Prostate gland (tissue), 2 donors: ENCODE results near the gene PMPCA. TPM values are rescaled to one million over a fixed set of nuclear protein-coding genes. Genes with fewer than 3 reads are reported as not detected.

Experiments used
- DNase-seq: peaks from one replicate; pipeline ENCODE4 v3.0.0-alpha.2; 2019; ENCODE audit warnings: low spot score
- H3K27ac ChIP-seq, 2 donors: fragments of 200-600 bp; sonication (generic); 2 replicates each; pipeline ENCODE4 v1.5.1; 2017 to 2019
- H3K27me3 ChIP-seq: fragments of 200-600 bp; sonication (generic); replicated peaks from 2 replicates; pipeline ENCODE4 v1.5.1; 2019; ENCODE audit not compliant: insufficient read depth
- H3K36me3 ChIP-seq, 2 donors: fragments of 200-600 bp; sonication (generic); 1 replicate in 1 of 2; 2 replicates in 1 of 2; pipeline versions ENCODE4 v1.5.1 to v1.8.1; 2017 to 2019
- H3K4me1 ChIP-seq: fragments of 200-600 bp; sonication (generic); replicated peaks from 2 replicates; pipeline ENCODE4 v1.5.1; 2019
- H3K4me3 ChIP-seq, 2 donors: fragments of 200-600 bp; sonication (generic); 2 replicates each; pipeline ENCODE4 v1.5.1; 2017 to 2019
- H3K9me3 ChIP-seq: fragments of 200-600 bp; sonication (generic); 2 replicates; pipeline ENCODE4 v1.5.1; 2017
- POLR2A ChIP-seq: fragments of 450-650 bp; IDR thresholded peaks from one replicate; pipeline ENCODE4 v1.6.1; 2016; ENCODE audit warnings: antibody characterized with exemption, mild to moderate bottlenecking
- POLR2AphosphoS5 ChIP-seq: sonication (generic); formaldehyde crosslinking; IDR thresholded peaks from one replicate; pipeline ENCODE4 v1.6.1; 2017; ENCODE audit warnings: antibody characterized with exemption
- WGBS: methylation state at CpG from one replicate; pipeline ENCODE4 v1.1.5; 2018; 5-methylcytosine and 5-hydroxymethylcytosine counted together
- intact Hi-C: fragments of 100-400 bp; cut with DNase I; formaldehyde crosslinking; loops from one replicate; pipeline ENCODE4 v1.14.2; 2022
- total RNA-seq, 2 donors: library from RNA; depleted of rRNA; stranded (reverse); fragments of >200 nt; gene quantifications; one replicate each; pipeline ENCODE4 v1.1.0, GENCODE V29; 2016
- TF ChIP-seq, protein P1 (sequence below), 4 experiments: fragments of 200-600 bp in 2 of 4; fragments of 450-650 bp in 2 of 4; sonication (generic) in 2 of 4; IDR thresholded peaks; 1 replicate in 3 of 4; 2 replicates in 1 of 4; pipeline ENCODE4 v1.5.1; 2016 to 2019; ENCODE audit warnings: antibody characterized with exemption in 4 of 4, mild to moderate bottlenecking in 2 of 4, moderate library complexity in 2 of 4

PMPCA gene
- total RNA-seq, 2 donors from 2014 or later: 29.2 to 58.7 TPM

DNA sequence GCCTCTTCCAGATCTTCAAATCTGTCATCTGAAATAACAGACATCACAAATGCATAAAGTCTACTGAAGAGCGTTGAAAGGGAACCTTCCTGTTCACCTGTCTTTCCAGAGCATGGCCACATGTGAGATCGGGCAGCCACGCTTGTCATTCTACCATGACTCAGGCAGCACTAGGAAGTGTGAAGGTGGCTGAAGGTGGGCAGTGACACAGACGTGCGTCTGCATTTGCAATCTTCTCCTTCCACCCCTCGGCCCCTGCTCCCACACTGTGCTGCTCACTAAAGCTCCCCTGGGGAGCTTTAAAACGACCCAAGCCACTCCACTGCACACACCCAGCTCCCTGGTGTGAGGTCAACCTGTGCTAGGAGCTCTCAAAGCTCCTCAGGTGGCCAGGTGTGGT lies 2.5 kb upstream of the PMPCA start:
- no peak for TF ChIP-seq POLR2A
- TF ChIP-seq, protein P1, sequence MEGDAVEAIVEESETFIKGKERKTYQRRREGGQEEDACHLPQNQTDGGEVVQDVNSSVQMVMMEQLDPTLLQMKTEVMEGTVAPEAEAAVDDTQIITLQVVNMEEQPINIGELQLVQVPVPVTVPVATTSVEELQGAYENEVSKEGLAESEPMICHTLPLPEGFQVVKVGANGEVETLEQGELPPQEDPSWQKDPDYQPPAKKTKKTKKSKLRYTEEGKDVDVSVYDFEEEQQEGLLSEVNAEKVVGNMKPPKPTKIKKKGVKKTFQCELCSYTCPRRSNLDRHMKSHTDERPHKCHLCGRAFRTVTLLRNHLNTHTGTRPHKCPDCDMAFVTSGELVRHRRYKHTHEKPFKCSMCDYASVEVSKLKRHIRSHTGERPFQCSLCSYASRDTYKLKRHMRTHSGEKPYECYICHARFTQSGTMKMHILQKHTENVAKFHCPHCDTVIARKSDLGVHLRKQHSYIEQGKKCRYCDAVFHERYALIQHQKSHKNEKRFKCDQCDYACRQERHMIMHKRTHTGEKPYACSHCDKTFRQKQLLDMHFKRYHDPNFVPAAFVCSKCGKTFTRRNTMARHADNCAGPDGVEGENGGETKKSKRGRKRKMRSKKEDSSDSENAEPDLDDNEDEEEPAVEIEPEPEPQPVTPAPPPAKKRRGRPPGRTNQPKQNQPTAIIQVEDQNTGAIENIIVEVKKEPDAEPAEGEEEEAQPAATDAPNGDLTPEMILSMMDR (IDR thresholded peaks at IDR 0.05): no peak
- no peak for TF ChIP-seq POLR2AphosphoS5
- H3K27ac ChIP-seq: no peak overlapping the region

DNA sequence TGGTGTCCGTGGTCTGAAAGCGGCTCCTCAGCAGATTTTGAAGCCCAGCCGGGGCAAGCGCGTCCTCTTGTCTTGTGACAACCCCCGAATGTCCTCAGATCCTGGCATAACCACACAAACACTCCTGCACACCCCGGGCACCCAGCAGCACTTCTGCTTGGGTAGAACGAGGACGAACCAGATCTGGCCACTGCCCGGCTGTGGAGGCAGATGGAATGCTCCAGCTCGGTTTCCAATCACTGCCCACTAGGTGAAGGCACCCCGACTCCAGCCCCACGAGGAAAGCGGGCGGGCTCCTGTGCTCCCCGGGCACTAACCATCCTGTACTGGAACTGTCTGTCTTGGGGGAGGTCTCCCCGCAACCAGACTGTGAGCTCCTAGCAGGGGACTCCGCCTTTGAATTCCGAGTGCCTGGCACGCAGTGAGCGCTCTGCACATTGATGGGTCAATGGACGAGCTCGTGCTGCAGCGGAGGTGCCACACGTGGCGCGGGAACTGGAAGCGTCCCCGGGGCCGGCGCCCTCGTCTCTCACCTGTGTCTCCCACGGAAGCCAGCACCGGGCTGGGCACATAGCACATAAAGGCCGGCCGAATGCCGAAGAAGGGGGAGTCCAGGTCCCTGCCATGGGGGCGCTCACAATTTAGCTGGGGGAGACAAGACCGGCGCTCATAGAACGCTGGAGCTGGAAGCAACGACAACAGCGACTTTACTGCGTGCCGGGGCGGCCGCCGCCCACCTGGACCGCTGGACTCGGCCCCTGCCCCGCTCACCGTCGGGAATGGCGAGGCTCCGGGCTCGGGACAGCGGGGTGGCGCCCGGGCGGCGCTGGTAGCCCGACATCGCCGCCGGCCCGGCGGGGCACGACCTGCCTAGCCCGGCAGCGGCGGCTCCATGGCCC lies 652 bp upstream of the PMPCA start:
- no peaks in the 10 kb centered on the region for H3K9me3 ChIP-seq
- no peak for DNase-seq
- TF ChIP-seq POLR2A: no peak
- no peak for TF ChIP-seq POLR2AphosphoS5
- TF ChIP-seq, protein P1 (IDR thresholded peaks at IDR 0.05): no peak
- intact Hi-C loops: no loop called here
- peaks cover 6% of the 10 kb centered on the region for H3K4me1 ChIP-seq
- no peaks in the 10 kb centered on the region for H3K27me3 ChIP-seq
- WGBS: 10% methylated on average over 64 of the region's 71 CpGs
- peak overlapping the region; percentile 96 to 98 for H3K4me3 ChIP-seq
- peak overlapping the region in 1 of 2 donors; percentile 43 for H3K27ac ChIP-seq
- peaks cover 0 to 5% of the 10 kb centered on the region in 2 donors for H3K36me3 ChIP-seq

More for the DNA sequence above, 2.5 kb upstream of the PMPCA start:
- intact Hi-C loops: no loop called here
- H3K36me3 ChIP-seq: no peaks in the 10 kb centered on the region
- no peaks in the 10 kb centered on the region for H3K9me3 ChIP-seq
- WGBS: 91% methylated on average over 7 of the region's 7 CpGs
- no peak overlapping the region for H3K4me3 ChIP-seq
- H3K27me3 ChIP-seq: no peaks in the 10 kb centered on the region
- DNase-seq: no peak
- H3K4me1 ChIP-seq: peaks cover 6% of the 10 kb centered on the region

DNA sequence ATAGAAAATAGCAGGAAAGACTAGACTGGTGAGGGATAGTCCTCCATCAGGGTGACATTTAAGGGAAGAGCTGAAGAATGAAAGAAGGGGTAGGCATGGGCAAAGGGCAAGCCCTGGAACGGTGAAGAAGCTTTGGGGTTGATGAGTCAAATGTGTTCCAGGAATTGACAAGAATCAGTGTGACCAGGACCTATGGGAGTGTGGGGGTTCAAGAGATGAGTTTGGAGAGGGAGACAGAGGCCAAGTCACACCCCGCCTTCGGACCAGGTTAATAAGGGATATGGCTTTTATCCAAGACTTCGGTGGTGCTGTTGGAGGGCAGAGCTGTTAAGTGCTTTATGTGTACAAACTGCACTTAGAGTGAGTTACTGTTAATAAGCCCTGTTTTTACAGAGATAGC lies 920 bp downstream of the PMPCA start:
- Histone ChIP-seq H3K4me3 (peak overlapping the region; percentile 96 to 98), H3K27ac (no peak overlapping the region), H3K9me3 (no peaks in the 10 kb centered on the region), H3K36me3 (peaks cover 0 to 7% of the 10 kb centered on the region in 2 donors), H3K27me3 (no peaks in the 10 kb centered on the region), H3K4me1 (peaks cover 6% of the 10 kb centered on the region)
- no peak for TF ChIP-seq POLR2A
- no peak for TF ChIP-seq POLR2AphosphoS5
- TF ChIP-seq, protein P1 (IDR thresholded peaks at IDR 0.05): no peak
- 38% methylated on average over 4 of the region's 4 CpGs for WGBS
- intact Hi-C loops: no loop called here
- DNase-seq: no peak

DNA sequence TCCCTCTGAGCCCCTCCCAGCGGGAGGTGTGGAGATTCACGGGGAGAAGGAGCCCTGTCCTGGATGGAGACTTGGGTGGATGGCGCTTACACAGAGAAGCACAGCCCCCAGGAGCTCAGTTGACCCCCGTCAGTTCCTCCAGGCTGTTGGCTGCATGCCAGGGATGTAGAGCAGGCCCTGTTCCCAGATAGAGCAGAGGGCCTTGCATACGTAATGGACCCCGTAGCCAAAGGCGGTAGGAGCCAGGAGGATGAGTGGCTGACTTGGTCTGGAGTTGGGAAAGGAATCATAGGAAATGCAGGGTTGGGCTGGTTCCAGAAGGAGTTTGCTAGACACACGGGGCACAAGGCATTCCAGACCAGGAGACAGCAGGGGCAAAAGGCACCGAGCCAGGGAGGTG lies 2.5 kb downstream of the PMPCA start:
- no peaks in the 10 kb centered on the region for H3K9me3 ChIP-seq
- H3K4me3 ChIP-seq: no peak overlapping the region
- WGBS: 70% methylated on average over 9 of the region's 9 CpGs
- H3K27me3 ChIP-seq: no peaks in the 10 kb centered on the region
- TF ChIP-seq POLR2AphosphoS5: no peak
- TF ChIP-seq, protein P1 (IDR thresholded peaks at IDR 0.05): no peak
- TF ChIP-seq POLR2A: no peak
- peaks cover 14% of the 10 kb centered on the region in 2 donors for H3K36me3 ChIP-seq
- H3K4me1 ChIP-seq: peaks cover 6% of the 10 kb centered on the region
- DNase-seq: no peak
- H3K27ac ChIP-seq: no peak overlapping the region
- intact Hi-C loops: no loop called here

DNA sequence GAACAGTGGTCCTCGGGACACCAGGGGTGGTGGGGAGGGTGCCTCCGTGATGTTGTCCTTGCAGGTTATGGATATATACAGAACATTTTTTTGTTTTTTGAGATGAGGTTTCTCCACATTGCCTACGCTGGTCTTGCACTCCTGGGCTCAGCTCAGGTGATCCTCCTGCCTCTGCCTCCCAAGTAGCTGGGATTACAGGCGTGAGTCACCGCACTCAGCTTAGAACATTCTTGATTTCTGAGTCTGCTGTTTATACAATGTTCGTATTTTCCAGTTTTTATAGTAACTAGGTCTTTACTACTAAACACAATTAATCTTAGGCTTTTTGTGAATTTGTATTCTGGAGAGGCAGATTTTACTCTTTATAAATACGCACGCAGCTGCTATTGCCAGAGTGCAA lies 6.0 kb downstream of the PMPCA start:
- peaks cover 3% of the 10 kb centered on the region for H3K4me1 ChIP-seq
- H3K36me3 ChIP-seq: peaks cover 26 to 39% of the 10 kb centered on the region in 2 donors
- no peak for DNase-seq
- no peak overlapping the region for H3K27ac ChIP-seq
- 93% methylated on average over 8 of the region's 8 CpGs for WGBS
- TF ChIP-seq, protein P1 (IDR thresholded peaks at IDR 0.05): no peak
- TF ChIP-seq POLR2A (no peak), POLR2AphosphoS5 (no peak)
- intact Hi-C loops: no loop called here
- H3K9me3 ChIP-seq: no peaks in the 10 kb centered on the region
- no peak overlapping the region for H3K4me3 ChIP-seq
- no peaks in the 10 kb centered on the region for H3K27me3 ChIP-seq
